HepG2 (cell line): Measurements from ENCODE around the gene PLEKHG4B. TPM values are rescaled to one million over a fixed set of nuclear protein-coding genes. Genes with fewer than 3 reads are reported as not detected.
"Not testable (repeated sequence)": the region's sequence is repeated elsewhere in the genome, so short reads cannot be mapped to it uniquely, and the experiment has no call there.

Experiments used
- ATAC-seq: fragments of 200-7000 bp; cut with Tn5 transposase; 3 replicates; pipeline ENCODE4 v1.9.1; 2020; ENCODE audit warnings: mild to moderate bottlenecking, moderate library complexity
- BruUV-seq: library from RNA; stranded (reverse); fragments of 400-500 nt; replicated peaks from 2 replicates; lab custom pipeline; 2021; lab: Mats Ljungman, UMichigan
- CTCF ChIA-PET: fragments of 300-600 bp; formaldehyde crosslinking; extraction: SDS; loops from one replicate; lab custom pipeline; 2021; ENCODE audit warnings: low total read pairs, inconsistent platforms, low intra/inter-chr PET ratio; lab: Yijun Ruan, JAX
- POLR2A ChIA-PET: fragments of 350-600 bp; sonication (Branson Sonifier 250); formaldehyde crosslinking; loops from one replicate; lab custom pipeline; 2020; ENCODE audit warnings: antibody characterized with exemption, inconsistent platforms; lab: Yijun Ruan, JAX
- DNase-seq: peaks from one replicate; pipeline ENCODE4 v3.0.0-alpha.2; 2015; ENCODE audit warnings: low spot score
- FAIRE-seq: peaks from 3 replicates; lab custom pipeline; 2011; peaks lifted over from hg19 to GRCh38; lab: Jason Lieb, UNC
- H2AFZ ChIP-seq: one replicate; pipeline ENCODE4 v1.6.1; 2011; ENCODE audit warnings: low read length, inconsistent platforms
- H3K27ac ChIP-seq: fragments of 300-600 bp; 3 replicates; pipeline ENCODE4 v1.8.0; 2011; ENCODE audit warnings: mixed run types, mild to moderate bottlenecking, mixed read lengths, low read length, inconsistent platforms; ENCODE audit not compliant: insufficient read depth; ENCODE audit errors: extremely low read length
- H3K27me3 ChIP-seq, 2 experiments: fragments of 200-600 bp in 1 of 2; 2 replicates in 1 of 2; 3 replicates in 1 of 2; pipeline versions ENCODE4 v1.6.0 to v1.8.0; 2011; ENCODE audit warnings: low read length in 2 of 2, mild to moderate bottlenecking in 2 of 2, moderate library complexity in 2 of 2, inconsistent platforms in 1 of 2; ENCODE audit not compliant: insufficient read depth in 2 of 2, control insufficient read depth in 1 of 2
- H3K36me3 ChIP-seq, 2 experiments: fragments of 200-600 bp in 1 of 2; replicated peaks in 1 of 2; 2 replicates in 1 of 2; 3 replicates in 1 of 2; pipeline versions ENCODE4 v1.5.1 to v1.8.0; 2011; ENCODE audit warnings: low read length in 2 of 2, inconsistent platforms in 1 of 2; ENCODE audit not compliant: insufficient read depth in 2 of 2, control insufficient read depth in 1 of 2
- H3K4me1 ChIP-seq: 2 replicates; pipeline ENCODE4 v1.5.1; 2012; ENCODE audit warnings: low read length, inconsistent platforms; ENCODE audit not compliant: insufficient read depth
- H3K4me2 ChIP-seq: 2 replicates; pipeline ENCODE4 v1.6.0; 2011; ENCODE audit warnings: low read depth, low read length, inconsistent platforms
- H3K4me3 ChIP-seq, 3 experiments: fragments of 200-600 bp in 1 of 3; sonication (generic), shearing (Covaris generic) in 1 of 3; replicated peaks in 1 of 3; 2 replicates each; pipeline ENCODE4 v1.5.1; 2011 to 2016; ENCODE audit warnings: low read length in 3 of 3, inconsistent platforms in 2 of 3, low read depth in 2 of 3, mild to moderate bottlenecking in 2 of 3, control low read depth in 1 of 3, mixed read lengths in 1 of 3; ENCODE audit not compliant: insufficient read depth in 1 of 3
- H3K79me2 ChIP-seq: one replicate; pipeline ENCODE4 v1.6.1; 2011; ENCODE audit warnings: low read length, inconsistent platforms; ENCODE audit not compliant: insufficient read depth
- H3K9ac ChIP-seq: 2 replicates; pipeline ENCODE4 v1.6.0; 2011; ENCODE audit warnings: mild to moderate bottlenecking, low read depth, low read length, inconsistent platforms; ENCODE audit not compliant: insufficient read depth
- H3K9me3 ChIP-seq: 2 replicates; pipeline ENCODE4 v1.5.1; 2012; ENCODE audit warnings: mild to moderate bottlenecking, low read length
- H4K20me1 ChIP-seq: 2 replicates; pipeline ENCODE4 v1.6.0; 2011; ENCODE audit warnings: inconsistent platforms, mild to moderate bottlenecking, low read length, moderate library complexity; ENCODE audit not compliant: insufficient read depth
- BCL6 ChIP-seq: IDR thresholded peaks from 2 replicates; pipeline ENCODE4 v1.6.1; 2016; ENCODE audit warnings: missing genetic modification reagents, missing compliant biosample characterization
- JARID2 ChIP-seq: sonication (generic); formaldehyde crosslinking; IDR thresholded peaks from 2 replicates; pipeline ENCODE4 v1.8.1; 2023; ENCODE audit warnings: missing genetic modification reagents, inconsistent platforms; ENCODE audit not compliant: insufficient replicate concordance
- MBNL3 ChIP-seq: fragments of 250-450 bp; sonication (Bioruptor Pico); conservative IDR thresholded peaks from 2 replicates; pipeline ENCODE4 v1.8.0; 2022; ENCODE audit warnings: mild to moderate bottlenecking, inconsistent platforms
- PREB ChIP-seq: sonication (generic); formaldehyde crosslinking; IDR thresholded peaks from 2 replicates; pipeline ENCODE4 v1.4.0; 2020; ENCODE audit warnings: missing genetic modification reagents
- SPEN ChIP-seq: sonication (generic); formaldehyde crosslinking; IDR thresholded peaks from 2 replicates; pipeline ENCODE4 v1.5.1; 2020; ENCODE audit warnings: low read depth, mild to moderate bottlenecking, missing genetic modification reagents
- ZNF256 ChIP-seq: sonication (generic); formaldehyde crosslinking; conservative IDR thresholded peaks from 2 replicates; pipeline ENCODE4 v1.4.0; 2020; ENCODE audit warnings: missing genetic modification reagents
- ZNF850 ChIP-seq: sonication (generic); formaldehyde crosslinking; conservative IDR thresholded peaks from 2 replicates; pipeline ENCODE4 v1.9.0; 2021; ENCODE audit warnings: mild to moderate bottlenecking, missing genetic modification reagents
- ZZZ3 ChIP-seq: sonication (generic); formaldehyde crosslinking; IDR thresholded peaks from 2 replicates; pipeline ENCODE4 v1.4.0; 2020; ENCODE audit warnings: missing genetic modification reagents, mild to moderate bottlenecking, borderline replicate concordance
- WGBS: methylation state at CpG from one replicate; pipeline ENCODE4 v1.1.6; 2017; ENCODE audit warnings: low lambda C conversion rate; 5-methylcytosine and 5-hydroxymethylcytosine counted together
- in situ Hi-C: cut with HindIII; loops from 2 replicates; pipeline ENCODE4 v1.10.0; 2017; ENCODE audit warnings: low pct_unique_long_range_greater_than_20kb; ENCODE audit not compliant: extremely low pct_ligation_motif_present
- intact Hi-C: fragments of 100-400 bp; cut with micrococcal nuclease; formaldehyde crosslinking; loops from one replicate; pipeline ENCODE4 v1.10.0; 2022; ENCODE audit not compliant: unreplicated experiment
- polyA plus RNA-seq, 8 experiments: library from polyadenylated mRNA; depleted of rRNA in 3 of 8; stranded (reverse) in 7 of 8; unstranded in 1 of 8; fragments of >200 nt; fragmentation: Illumina TruSeq in 4 of 8; extraction: Trizol in 4 of 8; gene quantifications; 2 replicates each; pipeline versions ENCODE4 v1.2.1 to v1.2.3, GENCODE V29; 2011 to 2016; ENCODE audit warnings: low read depth in 4 of 8, missing spikeins in 1 of 8, mixed read lengths in 1 of 8; ENCODE audit not compliant: insufficient read depth in 1 of 8
- total RNA-seq, 5 experiments: library from RNA; depleted of rRNA; stranded (reverse); fragments of >200 nt; fragmentation: Illumina TruSeq; extraction: Trizol; gene quantifications; 2 replicates each; pipeline ENCODE4 v1.2.3, GENCODE V29; 2016; ENCODE audit warnings: low read depth in 1 of 5
- TF ChIP-seq, protein P1 (sequence below): sonication (generic); formaldehyde crosslinking; IDR thresholded peaks from 2 replicates; pipeline ENCODE4 v1.8.0; 2022; ENCODE audit warnings: missing genetic modification reagents, mild to moderate bottlenecking, moderate library complexity, borderline replicate concordance
- TF ChIP-seq, protein P2 (sequence below): sonication (generic); formaldehyde crosslinking; IDR thresholded peaks from 2 replicates; pipeline ENCODE4 v1.5.1; 2020; ENCODE audit warnings: mild to moderate bottlenecking, missing genetic modification reagents

The PLEKHG4B gene
- total and polyA plus RNA-seq, 2 of the 13 experiments (the other 11 are each of a cell fraction or from before 2014, with no cell fraction given), result 0.09 TPM; not detected in 1

DNA sequence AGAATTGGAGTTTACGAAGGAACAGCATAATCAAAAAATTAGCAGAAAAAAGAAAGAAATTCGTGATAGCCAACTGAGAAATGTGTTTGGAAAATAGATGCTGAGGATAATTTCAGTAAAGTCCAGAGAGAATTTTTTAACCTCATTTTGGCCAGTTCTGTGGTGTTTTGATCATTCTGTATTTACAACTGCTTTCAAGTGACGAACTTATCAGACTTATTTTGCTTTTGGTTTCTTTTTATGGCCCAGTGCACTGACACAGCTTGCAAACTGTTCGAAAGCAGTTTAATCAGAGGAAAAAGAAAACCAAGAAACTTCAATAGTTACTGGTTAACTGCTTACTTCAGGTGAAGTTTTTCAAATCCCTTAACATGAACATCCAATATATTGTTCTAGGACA lies 128.0 kb downstream of the PLEKHG4B start:
- CTCF ChIA-PET, result no interaction called here
- TF ChIP-seq ZNF256 (CRISPR knock-in tag), result no peak
- no peak for TF ChIP-seq MBNL3
- TF ChIP-seq, protein P1, sequence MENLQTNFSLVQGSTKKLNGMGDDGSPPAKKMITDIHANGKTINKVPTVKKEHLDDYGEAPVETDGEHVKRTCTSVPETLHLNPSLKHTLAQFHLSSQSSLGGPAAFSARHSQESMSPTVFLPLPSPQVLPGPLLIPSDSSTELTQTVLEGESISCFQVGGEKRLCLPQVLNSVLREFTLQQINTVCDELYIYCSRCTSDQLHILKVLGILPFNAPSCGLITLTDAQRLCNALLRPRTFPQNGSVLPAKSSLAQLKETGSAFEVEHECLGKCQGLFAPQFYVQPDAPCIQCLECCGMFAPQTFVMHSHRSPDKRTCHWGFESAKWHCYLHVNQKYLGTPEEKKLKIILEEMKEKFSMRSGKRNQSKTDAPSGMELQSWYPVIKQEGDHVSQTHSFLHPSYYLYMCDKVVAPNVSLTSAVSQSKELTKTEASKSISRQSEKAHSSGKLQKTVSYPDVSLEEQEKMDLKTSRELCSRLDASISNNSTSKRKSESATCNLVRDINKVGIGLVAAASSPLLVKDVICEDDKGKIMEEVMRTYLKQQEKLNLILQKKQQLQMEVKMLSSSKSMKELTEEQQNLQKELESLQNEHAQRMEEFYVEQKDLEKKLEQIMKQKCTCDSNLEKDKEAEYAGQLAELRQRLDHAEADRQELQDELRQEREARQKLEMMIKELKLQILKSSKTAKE, result no peak
- TF ChIP-seq ZNF850 (CRISPR knock-in tag), result no peak
- TF ChIP-seq ZZZ3 (CRISPR knock-in tag), result no peak
- TF ChIP-seq, protein P2, sequence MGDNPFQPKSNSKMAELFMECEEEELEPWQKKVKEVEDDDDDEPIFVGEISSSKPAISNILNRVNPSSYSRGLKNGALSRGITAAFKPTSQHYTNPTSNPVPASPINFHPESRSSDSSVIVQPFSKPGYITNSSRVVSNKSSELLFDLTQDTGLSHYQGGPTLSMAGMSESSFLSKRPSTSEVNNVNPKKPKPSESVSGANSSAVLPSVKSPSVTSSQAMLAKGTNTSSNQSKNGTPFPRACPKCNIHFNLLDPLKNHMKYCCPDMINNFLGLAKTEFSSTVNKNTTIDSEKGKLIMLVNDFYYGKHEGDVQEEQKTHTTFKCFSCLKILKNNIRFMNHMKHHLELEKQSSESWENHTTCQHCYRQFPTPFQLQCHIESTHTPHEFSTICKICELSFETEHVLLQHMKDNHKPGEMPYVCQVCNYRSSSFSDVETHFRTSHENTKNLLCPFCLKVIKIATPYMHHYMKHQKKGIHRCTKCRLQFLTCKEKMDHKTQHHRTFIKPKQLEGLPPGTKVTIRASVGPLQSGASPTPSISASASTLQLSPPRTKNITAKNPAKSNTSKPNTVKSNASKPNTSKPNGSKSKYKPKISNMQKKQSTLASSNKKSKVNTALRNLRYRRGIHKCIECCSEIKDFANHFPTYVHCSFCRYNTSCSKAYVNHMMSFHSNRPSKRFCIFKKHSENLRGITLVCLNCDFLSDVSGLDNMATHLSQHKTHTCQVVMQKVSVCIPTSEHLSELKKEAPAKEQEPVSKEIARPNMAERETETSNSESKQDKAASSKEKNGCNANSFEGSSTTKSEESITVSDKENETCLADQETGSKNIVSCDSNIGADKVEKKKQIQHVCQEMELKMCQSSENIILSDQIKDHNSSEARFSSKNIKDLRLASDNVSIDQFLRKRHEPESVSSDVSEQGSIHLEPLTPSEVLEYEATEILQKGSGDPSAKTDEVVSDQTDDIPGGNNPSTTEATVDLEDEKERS (CRISPR knock-in tag), result no peak
- no peak for TF ChIP-seq BCL6 (CRISPR knock-in tag)
- no peak for TF ChIP-seq JARID2 (CRISPR knock-in tag)
- no peak for TF ChIP-seq SPEN
- no peak for TF ChIP-seq PREB (CRISPR knock-in tag)
- TF ChIP-seq, all 625 proteins: peak for 0
- Histone ChIP-seq H3K4me1 (peaks cover 31% of the 10 kb centered on the region), H3K9ac (peak overlapping the region; percentile 93), H2AFZ (no peak overlapping the region), H3K27ac (no peak overlapping the region), H3K4me3 (peak overlapping the region; percentile 81 to 99 (median 93)), H3K9me3 (no peaks in the 10 kb centered on the region), H4K20me1 (peaks cover 37% of the 10 kb centered on the region), H3K79me2 (peaks cover 65% of the 10 kb centered on the region), H3K27me3 (no peaks in the 10 kb centered on the region), H3K36me3 (peaks cover 9 to 12% of the 10 kb centered on the region in 2 experiments; a peak in 4 of 5 replicates), H3K4me2 (peak overlapping the region; percentile 94)
- no peak for ATAC-seq
- intact Hi-C loops (loop anchor here (2.0 to 10.0 kb wide), 4 partner anchors 31 to 725 kb away; partner anchors contain the start of genes EXOC3 and PDCD6), in situ Hi-C loops (no loop called here)
- no peak for FAIRE-seq
- no TSS peak for BruUV-seq
- POLR2A ChIA-PET, result no interaction called here
- WGBS, result 32% methylated on average over 4 of the region's 4 CpGs
- no peak for DNase-seq

DNA sequence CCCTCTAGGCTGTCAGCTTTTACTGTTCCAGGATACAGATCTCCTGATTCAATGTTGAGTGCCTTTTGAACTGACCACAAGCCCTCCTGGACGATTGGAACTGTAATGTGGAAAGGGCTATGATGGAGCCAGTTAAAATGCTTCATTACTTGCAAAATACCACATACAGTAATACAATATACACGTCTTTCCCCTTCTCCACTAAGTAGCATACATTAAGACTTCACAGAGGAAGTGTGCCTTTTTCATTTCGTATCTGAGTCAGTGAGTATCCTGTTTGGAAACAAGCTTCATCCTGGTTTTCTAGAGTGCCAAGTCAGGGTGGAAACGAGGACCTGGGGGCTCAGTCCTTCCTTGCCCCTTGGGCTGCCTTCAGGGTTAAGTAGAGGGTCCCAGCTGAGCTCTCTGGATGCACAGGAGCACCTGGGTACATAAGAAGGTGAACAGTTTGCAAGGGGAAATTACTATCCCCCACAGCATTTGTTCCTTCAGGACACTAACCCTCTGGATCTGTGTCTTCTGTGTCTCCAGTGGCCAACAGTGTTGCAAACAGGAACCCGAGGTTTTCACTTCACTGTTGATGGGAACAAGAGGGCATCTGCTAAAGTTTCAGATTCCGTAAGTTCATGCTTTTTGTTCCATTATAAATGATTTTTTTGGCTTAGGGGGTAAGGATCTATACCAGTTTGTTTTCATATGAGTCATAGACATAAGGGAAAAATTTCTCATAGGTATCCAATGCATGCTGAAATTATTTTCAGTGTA lies 131.2 kb downstream of the PLEKHG4B start:
- BruUV-seq, in situ Hi-C loops, H3K27ac ChIP-seq, FAIRE-seq, H3K4me3 ChIP-seq, H3K9me3 ChIP-seq, POLR2A ChIA-PET, H3K9ac ChIP-seq, intact Hi-C loops, H2AFZ ChIP-seq, CTCF ChIA-PET, DNase-seq, ATAC-seq, H3K27me3 ChIP-seq, H3K4me2 ChIP-seq: not testable (repeated sequence)
- Histone ChIP-seq H3K79me2 (peaks cover 56% of the 10 kb centered on the region), H4K20me1 (peaks cover 37% of the 10 kb centered on the region), H3K36me3 (peaks cover 18 to 38% of the 10 kb centered on the region in 2 experiments; a peak in 4 of 5 replicates), H3K4me1 (peaks cover 31% of the 10 kb centered on the region)
- WGBS, result 83% methylated on average over 6 of the region's 6 CpGs
